Ovary (tissue), 3 donors: ENCODE data around the gene PHF21B.

ENCODE experiments used
- POLR2A ChIP-seq: fragments of 450-650 bp; IDR thresholded peaks from one replicate; pipeline ENCODE4 v1.6.1; 2017; ENCODE audit warnings: antibody characterized with exemption, mild to moderate bottlenecking, moderate library complexity
- TF ChIP-seq, protein P1 (sequence below), 3 donors: fragments of 450-650 bp in 2 of 3; fragments of 200-600 bp in 1 of 3; IDR thresholded peaks; one replicate each; pipeline versions ENCODE4 v1.5.1 to v1.8.0; 2016 to 2022; ENCODE audit warnings: antibody characterized with exemption in 3 of 3, mild to moderate bottlenecking in 1 of 3
- donor health status: DM: no; HTN: no; CAD: no.

DNA sequence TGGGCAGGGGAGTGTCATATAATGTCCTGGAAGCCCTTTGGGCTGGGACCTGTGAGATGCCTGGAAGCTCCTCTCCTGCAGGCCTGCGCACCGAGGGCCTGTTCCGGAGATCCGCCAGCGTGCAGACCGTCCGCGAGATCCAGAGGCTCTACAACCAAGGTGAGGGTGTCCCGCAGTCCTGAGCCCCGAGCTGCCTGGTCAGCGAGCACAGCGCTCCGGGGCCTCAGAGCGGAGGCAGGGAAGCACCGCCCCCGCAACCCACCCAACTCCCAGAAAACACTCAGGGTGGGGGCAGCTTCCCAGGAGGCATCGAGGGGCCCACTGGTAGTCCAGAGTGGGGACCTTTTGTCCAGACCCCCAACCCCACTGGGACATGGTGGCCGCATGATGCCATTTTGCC lies 161.9 kb downstream of the PHF21B start:
- TF ChIP-seq, protein P1, sequence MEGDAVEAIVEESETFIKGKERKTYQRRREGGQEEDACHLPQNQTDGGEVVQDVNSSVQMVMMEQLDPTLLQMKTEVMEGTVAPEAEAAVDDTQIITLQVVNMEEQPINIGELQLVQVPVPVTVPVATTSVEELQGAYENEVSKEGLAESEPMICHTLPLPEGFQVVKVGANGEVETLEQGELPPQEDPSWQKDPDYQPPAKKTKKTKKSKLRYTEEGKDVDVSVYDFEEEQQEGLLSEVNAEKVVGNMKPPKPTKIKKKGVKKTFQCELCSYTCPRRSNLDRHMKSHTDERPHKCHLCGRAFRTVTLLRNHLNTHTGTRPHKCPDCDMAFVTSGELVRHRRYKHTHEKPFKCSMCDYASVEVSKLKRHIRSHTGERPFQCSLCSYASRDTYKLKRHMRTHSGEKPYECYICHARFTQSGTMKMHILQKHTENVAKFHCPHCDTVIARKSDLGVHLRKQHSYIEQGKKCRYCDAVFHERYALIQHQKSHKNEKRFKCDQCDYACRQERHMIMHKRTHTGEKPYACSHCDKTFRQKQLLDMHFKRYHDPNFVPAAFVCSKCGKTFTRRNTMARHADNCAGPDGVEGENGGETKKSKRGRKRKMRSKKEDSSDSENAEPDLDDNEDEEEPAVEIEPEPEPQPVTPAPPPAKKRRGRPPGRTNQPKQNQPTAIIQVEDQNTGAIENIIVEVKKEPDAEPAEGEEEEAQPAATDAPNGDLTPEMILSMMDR (IDR thresholded peaks at IDR 0.05), result no peak
- no peak for TF ChIP-seq POLR2A
